GM12875 (cell line): Measurements from ENCODE around the gene PDK2.
A peak's percentile ranks its signal among the peaks of the same experiment; 100 is the strongest.

Source experiments
- H3K4me3 ChIP-seq: one replicate; pipeline ENCODE4 v1.5.1; 2011; ENCODE audit warnings: low read depth, low read length, control low read depth
- TF ChIP-seq, protein P1 (sequence below): IDR thresholded peaks from 2 replicates; pipeline ENCODE4 v1.5.1; 2011; ENCODE audit warnings: low read depth, mild to moderate bottlenecking, control low read depth, inconsistent platforms, low read length, moderate library complexity, borderline replicate concordance; ENCODE audit not compliant: insufficient read depth

PDK2 gene

DNA sequence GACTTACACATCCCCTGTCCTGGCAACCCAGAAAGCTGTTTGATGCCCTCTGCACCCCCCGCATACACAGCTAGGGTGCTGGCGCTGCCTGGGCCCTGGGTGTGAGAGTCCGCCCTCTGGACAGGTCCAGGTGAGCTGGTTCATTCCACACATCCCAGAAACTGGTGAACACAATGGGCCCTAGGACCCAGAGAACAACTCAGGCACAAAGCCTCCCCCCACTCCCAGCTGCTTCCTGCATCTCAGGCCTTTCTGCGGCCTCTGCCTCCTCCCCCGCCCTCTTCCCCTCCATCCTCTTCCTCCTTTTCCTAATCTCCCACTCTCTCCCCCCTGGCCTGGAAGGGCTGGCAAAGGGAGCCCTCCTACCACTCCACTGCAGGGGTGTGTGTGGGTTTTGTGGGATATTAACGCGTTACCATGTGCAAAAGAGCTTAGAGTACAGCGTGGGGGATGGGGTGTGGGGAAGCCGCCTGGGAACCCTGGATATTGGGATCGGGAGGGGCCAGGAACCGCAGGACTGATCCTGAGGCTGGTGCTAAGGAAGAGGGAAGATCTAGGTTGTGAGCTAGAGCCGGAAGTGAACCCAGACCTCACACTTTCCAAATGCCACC lies 56.9 kb downstream of the PDK2 start:
- H3K4me3 ChIP-seq, result peak overlapping the region; percentile 65
- TF ChIP-seq, protein P1, sequence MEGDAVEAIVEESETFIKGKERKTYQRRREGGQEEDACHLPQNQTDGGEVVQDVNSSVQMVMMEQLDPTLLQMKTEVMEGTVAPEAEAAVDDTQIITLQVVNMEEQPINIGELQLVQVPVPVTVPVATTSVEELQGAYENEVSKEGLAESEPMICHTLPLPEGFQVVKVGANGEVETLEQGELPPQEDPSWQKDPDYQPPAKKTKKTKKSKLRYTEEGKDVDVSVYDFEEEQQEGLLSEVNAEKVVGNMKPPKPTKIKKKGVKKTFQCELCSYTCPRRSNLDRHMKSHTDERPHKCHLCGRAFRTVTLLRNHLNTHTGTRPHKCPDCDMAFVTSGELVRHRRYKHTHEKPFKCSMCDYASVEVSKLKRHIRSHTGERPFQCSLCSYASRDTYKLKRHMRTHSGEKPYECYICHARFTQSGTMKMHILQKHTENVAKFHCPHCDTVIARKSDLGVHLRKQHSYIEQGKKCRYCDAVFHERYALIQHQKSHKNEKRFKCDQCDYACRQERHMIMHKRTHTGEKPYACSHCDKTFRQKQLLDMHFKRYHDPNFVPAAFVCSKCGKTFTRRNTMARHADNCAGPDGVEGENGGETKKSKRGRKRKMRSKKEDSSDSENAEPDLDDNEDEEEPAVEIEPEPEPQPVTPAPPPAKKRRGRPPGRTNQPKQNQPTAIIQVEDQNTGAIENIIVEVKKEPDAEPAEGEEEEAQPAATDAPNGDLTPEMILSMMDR, result no peak

- H3K4me3 ChIP-seq, result no peak overlapping the region
- TF ChIP-seq, protein P1, result no peak
Measured at GRCh38 chr17:50152736-50153135, 57.6 kb downstream of the PDK2 start.

DNA sequence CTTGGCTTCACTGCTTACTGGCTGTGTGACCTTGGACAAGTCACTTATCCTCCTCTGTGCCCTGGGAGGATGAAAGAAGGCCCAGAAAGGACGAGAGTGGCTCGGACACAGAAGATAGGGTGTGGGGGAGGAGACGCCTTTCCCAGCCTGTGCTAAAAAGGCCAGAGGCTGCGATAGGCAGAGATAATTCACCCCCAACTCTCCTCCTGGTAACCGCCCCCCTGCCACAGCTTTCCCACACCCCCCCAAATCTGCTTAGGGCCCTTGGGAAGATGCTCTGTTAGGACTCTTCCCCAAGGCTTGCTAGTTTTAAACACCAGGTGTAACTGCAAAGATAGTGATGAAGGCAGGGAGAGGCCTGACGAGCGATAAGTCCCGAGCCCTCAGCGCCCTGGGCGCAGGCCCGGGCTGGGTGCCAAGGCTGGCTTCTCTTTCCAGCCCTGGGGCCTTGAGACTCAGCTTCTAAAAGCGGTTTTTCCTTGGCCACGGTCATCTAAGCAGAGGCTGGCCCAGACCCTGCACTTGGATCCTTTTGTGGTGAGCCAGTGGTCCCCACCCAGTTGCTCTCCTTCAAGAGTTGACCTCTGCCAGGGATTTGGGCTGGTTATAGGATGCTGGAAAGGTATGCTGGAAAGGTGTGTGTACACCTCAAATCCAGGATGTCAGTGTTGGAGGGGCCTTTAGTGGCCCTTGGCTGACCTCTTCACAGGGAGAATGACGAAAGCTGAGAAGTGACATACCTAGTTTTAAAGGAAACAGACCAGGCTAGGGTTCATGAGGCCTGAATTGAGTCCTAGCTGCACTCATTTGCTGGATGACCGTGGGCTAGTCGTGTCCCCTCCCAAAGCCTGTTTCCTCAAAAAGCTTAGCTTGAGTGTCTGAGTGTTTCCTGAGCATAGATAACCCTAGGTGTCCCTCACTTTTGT lies 58.8 kb downstream of the PDK2 start:
- TF ChIP-seq, protein P1, result no peak
- no peak overlapping the region for H3K4me3 ChIP-seq

GRCh38 chr17:50154604-50155003 lies 59.5 kb downstream of the PDK2 start:
- no peak overlapping the region for H3K4me3 ChIP-seq
- TF ChIP-seq, protein P1, result no peak

- TF ChIP-seq, protein P1, result no peak
- H3K4me3 ChIP-seq, result no peak overlapping the region
Measured at GRCh38 chr17:50155115-50155819, 60.1 kb downstream of the PDK2 start.

- no peak overlapping the region for H3K4me3 ChIP-seq
- TF ChIP-seq, protein P1, result no peak
Measured at GRCh38 chr17:50157891-50158290, 62.7 kb downstream of the PDK2 start.
